Metanephros (tissue), 2 donors: ENCODE data around the gene BHMT. TPM values are rescaled to one million over a fixed set of nuclear protein-coding genes. Genes with fewer than 3 reads are reported as not detected.

Experiments used
- small RNA-seq: library from RNA; depleted of rRNA; stranded (forward); fragments of <200 nt; gene quantifications from one replicate; pipeline ENCODE3, GENCODE V24; 2014; ENCODE audit warnings: low replicate concordance
- total RNA-seq: library from RNA; depleted of rRNA; stranded (reverse); fragments of >200 nt; gene quantifications from one replicate; pipeline ENCODE4 v1.2.3, GENCODE V29; 2014

The BHMT gene
- 359 TPM for total RNA-seq

DNA sequence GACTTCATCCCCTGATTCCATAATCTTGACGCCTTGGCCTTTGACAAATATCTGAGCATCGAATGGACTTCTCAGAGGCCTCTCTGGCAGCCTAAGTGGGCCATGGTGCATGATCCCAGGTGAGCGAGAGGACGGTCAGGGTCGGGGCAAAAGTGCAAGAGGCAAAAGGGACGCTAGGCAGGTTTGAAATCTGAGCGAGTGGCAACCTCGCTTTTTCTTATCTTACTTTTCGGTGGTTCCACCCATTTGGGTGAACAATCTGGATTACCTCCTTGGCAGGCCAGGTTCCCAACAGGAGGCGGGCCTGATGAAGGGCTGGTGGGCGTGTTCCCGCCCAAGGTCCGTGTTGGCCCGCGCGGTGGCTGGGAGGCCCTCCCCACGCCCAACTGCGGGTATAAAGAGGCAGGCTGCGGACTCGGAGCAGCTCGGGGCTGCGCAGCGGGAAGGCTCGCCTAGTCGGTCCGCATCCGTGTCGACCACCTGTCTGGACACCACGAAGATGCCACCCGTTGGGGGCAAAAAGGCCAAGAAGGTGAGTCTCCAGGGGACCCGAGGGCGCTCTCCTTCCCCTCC lies at the start of gene BHMT:
BHMT (plus strand) TSS at position 423 of the 573 bp plus-strand sequence; CDS start at position 500, 77 bp downstream.

GRCh38 chr5:79069488-79070349 lies 41.9 kb upstream of the BHMT start, which contains the start of the genes BHMT2 and DMGDH:
Gene BHMT2 (plus strand): TSS chr5:79069767. CDS start chr5:79069783, 16 bp downstream.
Gene DMGDH (minus strand): TSS chr5:79069674. CDS start chr5:79069620, 54 bp downstream.

Small RNA genes within 50 kb of the gene (small RNA-seq; reads per million reads assigned to genes)
- gene RNY3P1, result not detected

Other genes starting within 250 kb of the BHMT start
- 24.3 TPM for gene ARSB, start 126.5 kb upstream of the BHMT start, total RNA-seq
- 13.3 TPM for gene DMGDH, start 42.1 kb upstream of the BHMT start, total RNA-seq
- 31.5 TPM for gene BHMT2, start 42.0 kb upstream of the BHMT start, total RNA-seq
- gene JMY, start 124.3 kb downstream of the BHMT start, total RNA-seq, result 35.3 TPM